ENCODE data around the gene NFATC2. TPM values are rescaled to one million over a fixed set of nuclear protein-coding genes. Genes with fewer than 3 reads are reported as not detected.

Gene NFATC2
- total RNA-seq, 1 experiment from 2014 or later: 0.61 TPM

- no peak for DNase-seq
- no peak overlapping the region for H2BK20ac ChIP-seq (ENCODE audit: low read depth, low read length, poor library complexity, severe bottlenecking)
- H3K18ac ChIP-seq (ENCODE audit: insufficient read length, low read depth, low read length): no peak overlapping the region
- no peak overlapping the region for H2BK15ac ChIP-seq (ENCODE audit: low read depth, low read length)
- no peaks in the 10 kb centered on the region for H3K4me1 ChIP-seq (ENCODE audit: insufficient read depth, low read length)
- no peak overlapping the region for H2BK5ac ChIP-seq (ENCODE audit: insufficient read length, low read length)
- H4K8ac ChIP-seq (replicated peaks; ENCODE audit: insufficient read length, low read depth, low read length): no peak overlapping the region
- H2BK120ac ChIP-seq (ENCODE audit: low read depth, low read length, poor library complexity, severe bottlenecking): no peak overlapping the region
- H3K4me2 ChIP-seq (ENCODE audit: insufficient read depth, insufficient read length, low read length): no peak overlapping the region
- no peak overlapping the region for H3K4ac ChIP-seq (ENCODE audit: low read depth, low read length)
- H3K4me3 Mint-ChIP-seq: no peak overlapping the region
- H4K20me1 ChIP-seq (ENCODE audit: control insufficient read depth, insufficient read depth, insufficient read length): no peaks in the 10 kb centered on the region
- no peak overlapping the region for H3T11ph ChIP-seq (ENCODE audit: low read length)
- WGBS (ENCODE audit: extremely low coverage, insufficient read length, low lambda C conversion rate): no CpG with 5 or more reads among the region's 1 CpG
- no peak overlapping the region for H3K9ac ChIP-seq (ENCODE audit: extremely low read depth, insufficient read length, low read length)
- H2AK5ac ChIP-seq (ENCODE audit: insufficient read length, low read length): no peak overlapping the region
- no peak overlapping the region for H3K14ac ChIP-seq (ENCODE audit: insufficient read depth, low read length)
- no peak overlapping the region for H3K23ac ChIP-seq (ENCODE audit: insufficient read length, low read depth, low read length)
- peaks cover 3% of the 10 kb centered on the region in 2 experiments for H3K4me1 Mint-ChIP-seq
- H3K79me2 ChIP-seq (ENCODE audit: insufficient read depth, low read length): no peaks in the 10 kb centered on the region
- H3K9me3 ChIP-seq (ENCODE audit: control insufficient read depth, low read depth, low read length): no peaks in the 10 kb centered on the region
- peaks cover 14% of the 10 kb centered on the region for H3K27me3 Mint-ChIP-seq (ENCODE audit: low read depth)
- no peak overlapping the region for H2AFZ ChIP-seq (ENCODE audit: low read length)
- peaks cover 6 to 14% of the 10 kb centered on the region in 2 experiments; a peak in 4 of 5 replicates for H3K9me3 Mint-ChIP-seq
- no peak overlapping the region for H3K27ac Mint-ChIP-seq
- no peaks in the 10 kb centered on the region for H3K23me2 ChIP-seq (ENCODE audit: insufficient read length, low read depth, low read length, poor library complexity, severe bottlenecking)
- H2BK12ac ChIP-seq (ENCODE audit: insufficient read length, low read depth, low read length): no peak overlapping the region
- H3K27ac ChIP-seq (ENCODE audit: insufficient read length, low read depth, low read length): no peak overlapping the region
- H3K79me1 ChIP-seq (ENCODE audit: insufficient read depth, low read depth, low read length, poor library complexity, severe bottlenecking): no peaks in the 10 kb centered on the region
- no peak overlapping the region for H4K5ac ChIP-seq (ENCODE audit: insufficient read length, low read depth, low read length)
- H3K56ac ChIP-seq (ENCODE audit: insufficient read length, low read depth, low read length): no peak overlapping the region
- no peak overlapping the region for H4K91ac ChIP-seq (ENCODE audit: insufficient read length, low read depth, low read length)
- no peaks in the 10 kb centered on the region for H3K27me3 ChIP-seq (ENCODE audit: insufficient read depth, low read length)
- no peak for TF ChIP-seq CTCF (conservative IDR thresholded peaks at IDR 0.05)
- peaks cover 0 to 4% (median 3%) of the 10 kb centered on the region in 3 experiments; a peak in 3 of 7 replicates for H3K36me3 Mint-ChIP-seq (ENCODE audit: insufficient read depth in 1 of 3, low read depth in 3 of 3)
Observed at GRCh38 chr20:51347831-51348230, 194.7 kb downstream of the NFATC2 start.
